Loucy (cell line): ENCODE results near the gene TCF7L2.

Source experiments
- H2AFZ ChIP-seq: fragments of 200-600 bp; sonication (generic); 2 replicates; pipeline ENCODE4 v1.6.0; 2016; ENCODE audit warnings: antibody characterized with exemption, mild to moderate bottlenecking, low read length, moderate library complexity
- H3F3A ChIP-seq: fragments of 200-600 bp; 2 replicates; pipeline ENCODE4 v1.6.0; 2016; ENCODE audit warnings: antibody characterized with exemption, low read depth, mild to moderate bottlenecking
- H3K27me3 ChIP-seq: fragments of 200-600 bp; sonication (generic); 2 replicates; pipeline ENCODE4 v1.6.1; 2014; ENCODE audit warnings: low read length, mild to moderate bottlenecking; ENCODE audit not compliant: insufficient read depth, poor library complexity, severe bottlenecking
- H3K36me3 ChIP-seq: fragments of 200-600 bp; sonication (generic); 2 replicates; pipeline ENCODE4 v1.6.1; 2016; ENCODE audit warnings: low read length; ENCODE audit not compliant: insufficient read depth
- H3K4me1 ChIP-seq: fragments of 200-600 bp; sonication (generic); 2 replicates; pipeline ENCODE4 v1.5.1; 2014; ENCODE audit warnings: low read length, mild to moderate bottlenecking; ENCODE audit not compliant: insufficient read depth, poor library complexity, severe bottlenecking
- H3K4me2 ChIP-seq: fragments of 200-600 bp; sonication (generic); 2 replicates; pipeline ENCODE4 v1.6.0; 2014; ENCODE audit warnings: antibody characterized with exemption, low read length, low read depth, mild to moderate bottlenecking; ENCODE audit not compliant: poor library complexity, severe bottlenecking
- H3K4me3 ChIP-seq: fragments of 200-600 bp; sonication (generic); 2 replicates; pipeline ENCODE4 v1.5.1; 2014; ENCODE audit warnings: low read length, mild to moderate bottlenecking, mixed read lengths; ENCODE audit not compliant: poor library complexity, severe bottlenecking
- H3K79me2 ChIP-seq: fragments of 200-600 bp; sonication (generic); 2 replicates; pipeline ENCODE4 v1.6.1; 2014; ENCODE audit warnings: low read length; ENCODE audit not compliant: insufficient read depth
- H3K9ac ChIP-seq: fragments of 200-600 bp; sonication (generic); 2 replicates; pipeline ENCODE4 v1.6.0; 2014; ENCODE audit warnings: mild to moderate bottlenecking, low read depth, low read length, moderate library complexity; ENCODE audit not compliant: poor library complexity, severe bottlenecking
- H3K9me2 ChIP-seq: fragments of 200-600 bp; sonication (generic); replicated peaks from 2 replicates; pipeline ENCODE4 v1.6.1; 2016; ENCODE audit warnings: low read depth, low read length, mixed read lengths
- H3K9me3 ChIP-seq: fragments of 200-600 bp; sonication (generic); 2 replicates; pipeline ENCODE4 v1.6.1; 2014; ENCODE audit warnings: mild to moderate bottlenecking, antibody characterized with exemption, low read length, low read depth; ENCODE audit not compliant: insufficient read depth
- H4K20me1 ChIP-seq: fragments of 200-600 bp; sonication (generic); 2 replicates; pipeline ENCODE4 v1.6.0; 2014; ENCODE audit warnings: antibody characterized with exemption, low read length, mild to moderate bottlenecking; ENCODE audit not compliant: insufficient read depth, poor library complexity, severe bottlenecking
- CTCF ChIP-seq: fragments of 200-600 bp; sonication (generic); conservative IDR thresholded peaks from 2 replicates; pipeline ENCODE4 v1.5.1; 2014; ENCODE audit warnings: mild to moderate bottlenecking, antibody characterized with exemption, low read length
- EZH2phosphoT487 ChIP-seq: fragments of 200-600 bp; IDR thresholded peaks from 2 replicates; pipeline ENCODE4 v1.6.1; 2018; ENCODE audit warnings: antibody characterized with exemption, mild to moderate bottlenecking, moderate library complexity, borderline replicate concordance

TCF7L2 gene

DNA sequence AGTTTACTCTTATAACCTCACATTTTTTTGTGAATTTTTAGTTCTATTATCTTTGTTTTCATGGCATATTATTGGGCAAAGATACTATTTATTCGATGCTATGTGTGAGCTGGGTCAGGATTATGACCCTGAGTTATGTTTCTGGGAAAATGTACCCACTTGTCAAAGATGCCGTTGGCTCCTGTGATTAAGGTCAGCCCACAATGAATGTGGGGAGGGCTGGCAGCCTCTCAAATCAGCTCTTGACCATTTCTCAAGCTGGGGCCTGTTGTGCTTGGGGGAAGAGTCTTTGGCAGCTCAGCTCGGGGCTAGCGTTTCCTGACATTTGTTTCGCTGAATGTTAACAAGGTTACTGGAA is 97.5 kb downstream of the TCF7L2 start:
- Histone ChIP-seq H3K27me3 (no peaks in the 10 kb centered on the region), H4K20me1 (no peaks in the 10 kb centered on the region), H3K4me2 (no peak overlapping the region), H3K36me3 (no peaks in the 10 kb centered on the region), H2AFZ (no peak overlapping the region), H3F3A (no peaks in the 10 kb centered on the region), H3K9ac (no peak overlapping the region), H3K4me3 (no peak overlapping the region), H3K79me2 (no peaks in the 10 kb centered on the region), H3K4me1 (peaks cover 26% of the 10 kb centered on the region), H3K9me3 (no peaks in the 10 kb centered on the region), H3K9me2 (no peaks in the 10 kb centered on the region)
- TF ChIP-seq EZH2phosphoT487, result no peak
- no peak for TF ChIP-seq CTCF

DNA sequence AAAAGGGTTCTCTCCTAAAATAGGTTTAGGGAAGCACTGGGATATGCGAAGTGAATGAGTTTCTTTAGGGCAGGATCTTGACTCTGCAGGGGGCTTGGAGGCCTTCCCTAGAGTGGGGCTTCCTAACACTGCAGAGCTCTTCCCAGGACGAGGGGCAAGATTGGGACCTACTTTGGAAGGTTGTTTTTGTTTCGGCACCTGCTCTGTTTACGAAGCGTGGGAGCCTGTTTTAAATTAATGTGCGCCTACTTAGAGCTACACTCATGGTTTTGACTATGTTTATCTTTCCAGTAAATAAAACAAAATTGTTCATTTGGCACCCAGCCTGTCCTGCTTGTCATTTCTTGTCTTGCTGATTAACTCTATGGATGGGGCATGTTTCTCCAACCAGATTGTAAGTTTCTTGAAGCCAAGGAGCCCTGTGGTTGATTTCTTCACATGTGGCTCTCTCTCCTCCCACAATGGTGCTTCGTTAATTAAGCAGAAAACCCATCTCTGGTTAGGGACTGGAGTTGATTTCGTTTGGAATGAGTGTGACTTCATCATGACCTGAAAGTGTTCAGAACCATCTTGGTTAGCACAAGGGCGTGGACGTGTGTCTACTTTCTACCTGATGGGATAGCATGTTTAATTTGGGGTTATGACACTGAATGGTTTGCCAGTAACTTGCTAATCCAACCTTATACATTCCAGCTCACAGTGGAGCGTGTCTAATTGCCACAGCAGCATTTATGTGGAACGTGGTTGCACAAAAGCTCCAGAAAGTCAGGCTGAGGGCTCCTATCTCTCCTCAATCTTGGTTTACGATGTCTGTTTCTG is 98.1 kb downstream of the TCF7L2 start:
- Histone ChIP-seq H3K27me3 (no peaks in the 10 kb centered on the region), H3K79me2 (no peaks in the 10 kb centered on the region), H3K4me1 (peaks cover 26% of the 10 kb centered on the region)

GRCh38 chr10:113049881-113050280 is 99.8 kb downstream of the TCF7L2 start:
- Histone ChIP-seq H4K20me1 (no peaks in the 10 kb centered on the region), H3K36me3 (no peaks in the 10 kb centered on the region), H3K27me3 (no peaks in the 10 kb centered on the region), H3K79me2 (no peaks in the 10 kb centered on the region), H3F3A (no peaks in the 10 kb centered on the region), H3K4me1 (peaks cover 26% of the 10 kb centered on the region), H3K9ac (no peak overlapping the region), H3K9me3 (no peaks in the 10 kb centered on the region), H2AFZ (no peak overlapping the region), H3K4me3 (no peak overlapping the region), H3K9me2 (no peaks in the 10 kb centered on the region), H3K4me2 (peak overlapping the region; percentile 70)
- TF ChIP-seq EZH2phosphoT487 (no peak), CTCF (no peak)

More for the DNA sequence above, 98.1 kb downstream of the TCF7L2 start:
- Histone ChIP-seq H2AFZ (no peak overlapping the region), H4K20me1 (no peaks in the 10 kb centered on the region), H3F3A (no peaks in the 10 kb centered on the region), H3K4me2 (no peak overlapping the region), H3K36me3 (no peaks in the 10 kb centered on the region), H3K9ac (no peak overlapping the region), H3K4me3 (no peak overlapping the region), H3K9me3 (no peaks in the 10 kb centered on the region), H3K9me2 (no peaks in the 10 kb centered on the region)
- TF ChIP-seq CTCF (no peak), EZH2phosphoT487 (no peak)
